A204.1 (cell line): ENCODE measurements around the gene EPHA8.

ENCODE experiments used
- FAIRE-seq: peaks from 2 replicates; lab custom pipeline; 2012; peaks lifted over from hg19 to GRCh38; lab: Jason Lieb, UNC

EPHA8 gene

DNA sequence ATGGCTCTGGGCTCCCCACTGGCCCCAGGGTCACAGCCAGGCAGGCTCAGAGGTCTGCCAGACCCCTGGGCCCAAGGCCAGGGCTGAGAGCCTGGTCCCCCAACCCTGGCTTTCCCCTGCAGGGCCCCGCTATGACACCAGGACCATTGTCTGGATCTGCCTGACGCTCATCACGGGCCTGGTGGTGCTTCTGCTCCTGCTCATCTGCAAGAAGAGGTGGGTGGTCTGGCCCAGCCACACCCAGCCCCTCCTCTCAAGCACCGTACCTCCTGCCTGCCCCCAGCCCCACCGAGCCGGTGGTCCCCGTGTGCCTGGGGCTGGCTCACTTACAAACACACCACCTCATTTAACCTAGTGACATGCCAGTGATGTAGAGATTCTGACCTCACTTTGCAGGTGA is 31.8 kb downstream of the EPHA8 start:
- no peak for FAIRE-seq

DNA sequence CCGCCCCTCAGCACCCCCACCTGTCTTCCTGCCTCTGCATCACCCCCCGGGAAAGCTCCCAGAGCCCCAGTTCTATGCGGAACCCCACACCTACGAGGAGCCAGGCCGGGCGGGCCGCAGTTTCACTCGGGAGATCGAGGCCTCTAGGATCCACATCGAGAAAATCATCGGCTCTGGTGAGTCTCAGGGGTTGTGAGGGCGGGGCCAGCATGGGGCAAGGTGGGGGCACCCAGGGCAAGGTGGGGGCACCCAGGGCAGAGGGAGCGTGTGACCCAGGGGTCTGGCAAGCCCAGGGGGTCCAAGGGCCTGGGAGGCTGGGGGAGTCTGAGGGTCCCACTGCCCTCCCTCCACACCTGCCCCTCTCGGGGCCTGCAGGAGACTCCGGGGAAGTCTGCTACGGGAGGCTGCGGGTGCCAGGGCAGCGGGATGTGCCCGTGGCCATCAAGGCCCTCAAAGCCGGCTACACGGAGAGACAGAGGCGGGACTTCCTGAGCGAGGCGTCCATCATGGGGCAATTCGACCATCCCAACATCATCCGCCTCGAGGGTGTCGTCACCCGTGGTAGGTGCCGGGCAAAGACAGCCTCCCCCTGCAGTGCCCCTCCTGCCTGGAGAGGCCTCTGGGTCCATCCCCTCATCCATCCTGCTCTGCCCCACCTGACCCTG is 34.1 kb downstream of the EPHA8 start:
- FAIRE-seq, result no peak

DNA sequence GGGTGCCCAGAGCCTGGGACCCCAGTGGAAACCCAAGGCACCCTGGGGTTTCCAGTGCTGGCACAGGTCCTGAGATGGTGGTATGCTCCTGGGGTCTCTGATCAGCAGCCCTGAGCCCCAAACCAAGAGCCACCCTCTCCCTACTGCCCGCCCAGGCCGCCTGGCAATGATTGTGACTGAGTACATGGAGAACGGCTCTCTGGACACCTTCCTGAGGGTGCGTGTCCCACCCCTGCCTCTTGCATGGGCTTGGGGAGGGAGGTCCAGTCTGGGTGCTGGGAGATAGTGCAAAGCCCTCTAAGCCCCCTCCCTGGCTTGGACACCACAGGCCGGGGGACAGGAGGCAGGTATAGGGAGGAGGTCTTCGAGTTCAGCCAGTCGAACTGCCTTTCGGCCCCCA is 34.7 kb downstream of the EPHA8 start:
- FAIRE-seq, result no peak

DNA sequence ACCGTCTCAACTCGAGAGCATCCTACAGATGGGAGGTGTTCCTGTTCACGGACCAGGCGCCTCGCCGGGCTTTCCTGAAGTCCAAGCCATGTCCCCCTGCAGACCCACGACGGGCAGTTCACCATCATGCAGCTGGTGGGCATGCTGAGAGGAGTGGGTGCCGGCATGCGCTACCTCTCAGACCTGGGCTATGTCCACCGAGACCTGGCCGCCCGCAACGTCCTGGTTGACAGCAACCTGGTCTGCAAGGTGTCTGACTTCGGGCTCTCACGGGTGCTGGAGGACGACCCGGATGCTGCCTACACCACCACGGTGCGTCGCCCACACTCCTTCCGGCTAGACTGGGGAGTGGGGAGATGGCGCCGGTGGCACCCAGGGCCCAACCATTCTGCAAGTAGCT is 35.4 kb downstream of the EPHA8 start:
- FAIRE-seq, result no peak

DNA sequence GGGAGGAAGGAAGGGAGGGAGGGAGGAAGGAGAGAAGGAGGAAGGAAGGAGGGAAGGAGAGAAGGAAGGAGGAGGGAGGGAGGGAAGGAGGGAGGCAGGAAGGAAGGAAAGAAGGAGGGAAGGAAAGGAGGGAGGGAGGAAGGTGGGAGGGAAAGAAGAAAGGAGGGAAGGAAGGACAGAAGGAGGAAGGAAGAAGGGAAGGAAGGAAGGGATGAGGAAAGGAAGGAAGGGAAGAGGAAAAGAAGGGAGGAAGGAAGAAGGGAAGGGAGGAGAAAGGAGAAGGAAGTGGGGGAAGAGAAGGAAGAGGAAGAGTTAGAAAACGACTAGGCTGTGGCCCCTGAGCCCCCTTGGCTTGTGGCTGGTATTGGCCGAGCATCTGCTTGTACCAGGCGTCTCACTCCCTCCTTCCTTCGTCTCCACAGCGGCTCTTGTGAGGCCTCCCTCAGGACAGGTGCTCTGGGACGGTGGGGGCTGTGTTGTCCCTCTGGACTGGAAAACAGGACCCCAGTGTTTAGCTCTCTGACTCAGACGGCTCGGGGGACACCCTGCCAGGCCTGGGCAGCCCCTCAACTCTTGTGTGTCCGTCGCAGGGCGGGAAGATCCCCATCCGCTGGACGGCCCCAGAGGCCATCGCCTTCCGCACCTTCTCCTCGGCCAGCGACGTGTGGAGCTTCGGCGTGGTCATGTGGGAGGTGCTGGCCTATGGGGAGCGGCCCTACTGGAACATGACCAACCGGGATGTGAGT is 37.0 kb downstream of the EPHA8 start:
- FAIRE-seq, result no peak

DNA sequence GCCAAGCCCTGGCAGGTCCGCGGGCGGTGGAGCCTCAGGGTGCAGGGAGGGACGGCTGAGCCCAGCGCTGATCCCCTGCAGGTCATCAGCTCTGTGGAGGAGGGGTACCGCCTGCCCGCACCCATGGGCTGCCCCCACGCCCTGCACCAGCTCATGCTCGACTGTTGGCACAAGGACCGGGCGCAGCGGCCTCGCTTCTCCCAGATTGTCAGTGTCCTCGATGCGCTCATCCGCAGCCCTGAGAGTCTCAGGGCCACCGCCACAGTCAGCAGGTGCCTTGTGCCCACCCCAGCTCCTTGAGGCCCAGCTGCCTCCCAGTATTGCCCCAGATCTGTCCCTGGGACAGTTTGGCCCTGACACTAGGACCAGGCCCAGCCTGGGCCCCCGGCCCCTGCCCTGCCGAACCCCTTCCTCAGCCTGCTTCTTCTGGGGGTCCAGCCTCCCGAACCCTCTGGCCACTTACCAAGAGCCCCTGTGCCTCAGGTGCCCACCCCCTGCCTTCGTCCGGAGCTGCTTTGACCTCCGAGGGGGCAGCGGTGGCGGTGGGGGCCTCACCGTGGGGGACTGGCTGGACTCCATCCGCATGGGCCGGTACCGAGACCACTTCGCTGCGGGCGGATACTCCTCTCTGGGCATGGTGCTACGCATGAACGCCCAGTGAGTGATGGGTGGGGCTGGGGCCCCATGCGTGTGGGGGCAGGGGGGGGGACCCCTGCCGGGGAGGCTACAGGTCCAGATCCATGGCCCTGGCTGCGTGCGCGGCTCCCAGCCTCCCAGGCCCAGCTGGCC is 37.7 kb downstream of the EPHA8 start:
- no peak for FAIRE-seq

DNA sequence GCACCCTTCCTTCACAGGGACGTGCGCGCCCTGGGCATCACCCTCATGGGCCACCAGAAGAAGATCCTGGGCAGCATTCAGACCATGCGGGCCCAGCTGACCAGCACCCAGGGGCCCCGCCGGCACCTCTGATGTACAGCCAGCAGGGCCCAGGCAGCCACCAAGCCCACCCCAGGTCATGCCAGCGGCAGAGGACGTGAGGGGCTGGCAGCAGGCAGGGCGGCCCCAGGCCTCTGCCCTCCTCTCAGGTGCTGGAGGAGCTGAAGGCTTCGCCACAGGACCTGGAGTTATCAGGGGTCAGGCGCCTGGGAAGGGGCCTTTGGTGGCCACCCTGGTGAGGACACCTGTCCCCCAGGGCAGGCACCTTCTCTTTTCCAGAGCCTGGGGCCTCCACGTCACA is 38.3 kb downstream of the EPHA8 start:
- no peak for FAIRE-seq

DNA sequence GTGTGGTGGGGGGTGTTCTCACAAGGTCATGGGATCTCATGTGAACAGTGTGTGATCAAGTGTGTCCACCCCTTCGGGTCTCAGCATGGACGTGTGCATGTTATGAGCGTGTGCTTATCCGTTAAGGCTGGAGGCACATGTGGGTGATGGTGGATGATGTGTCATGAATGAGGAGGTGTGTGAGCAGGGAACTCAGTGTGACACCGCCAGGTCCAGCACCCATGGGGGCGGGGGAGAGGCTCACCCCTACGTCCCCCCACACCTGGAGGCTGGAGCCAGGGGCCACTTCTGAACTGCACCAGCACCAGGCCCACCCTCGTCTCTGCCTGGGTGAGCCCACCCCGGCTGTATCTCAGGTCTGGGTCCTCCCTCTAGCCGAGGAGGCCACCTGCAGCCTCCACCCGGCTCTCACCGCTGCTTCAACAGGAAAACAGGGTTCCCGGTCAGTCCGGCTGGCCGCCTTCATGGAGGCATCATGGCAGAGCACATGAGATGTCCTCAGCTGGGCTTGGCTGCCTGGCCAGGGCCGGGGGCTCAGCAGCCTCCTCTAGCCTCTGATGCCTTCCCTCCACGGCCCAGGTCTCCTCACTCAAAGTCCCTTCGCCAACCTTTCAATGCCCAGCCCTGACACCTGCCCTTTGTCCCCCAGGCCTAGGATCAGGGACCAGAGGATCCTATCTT is 38.9 kb downstream of the EPHA8 start:
- no peak for FAIRE-seq

DNA sequence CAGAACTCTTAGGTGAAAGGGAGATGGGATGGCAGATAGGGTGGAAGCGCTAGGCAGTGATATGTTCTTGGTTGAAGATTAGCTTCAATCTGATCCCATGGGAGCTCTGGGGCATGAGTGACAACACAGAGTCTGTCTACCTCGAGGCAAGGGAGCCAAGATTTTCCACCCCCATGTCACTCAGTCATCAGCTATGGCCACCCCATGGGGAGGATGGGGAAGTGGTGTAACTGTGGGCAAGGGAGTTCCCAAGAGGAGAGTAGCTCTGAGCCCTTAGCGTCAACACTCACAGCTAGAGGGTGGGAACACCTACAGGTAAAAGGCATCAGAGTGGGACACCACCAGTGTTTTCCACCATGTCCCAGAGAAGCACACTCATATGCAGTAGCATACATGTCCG is 42.9 kb downstream of the EPHA8 start:
- FAIRE-seq, result no peak

DNA sequence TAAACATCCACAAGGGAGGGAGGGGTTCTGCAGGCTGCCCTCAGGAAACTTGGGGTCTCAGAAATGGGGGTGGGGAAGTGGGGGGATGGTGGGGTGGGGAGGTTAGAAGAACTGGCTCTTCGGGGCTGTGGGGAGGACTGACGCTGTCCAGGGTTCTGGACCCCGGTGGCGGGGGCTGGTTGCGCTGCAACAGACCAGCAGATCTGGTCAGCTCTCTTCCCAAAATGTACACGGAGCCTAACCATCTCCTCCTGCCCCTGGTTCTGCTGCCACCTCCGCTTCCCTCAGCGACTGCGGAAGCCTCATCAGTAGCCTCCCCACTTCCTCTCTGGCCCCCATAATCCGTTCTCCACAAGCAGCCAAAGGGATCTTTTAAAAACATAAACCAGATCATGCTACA is 43.9 kb downstream of the EPHA8 start:
- FAIRE-seq, result no peak

DNA sequence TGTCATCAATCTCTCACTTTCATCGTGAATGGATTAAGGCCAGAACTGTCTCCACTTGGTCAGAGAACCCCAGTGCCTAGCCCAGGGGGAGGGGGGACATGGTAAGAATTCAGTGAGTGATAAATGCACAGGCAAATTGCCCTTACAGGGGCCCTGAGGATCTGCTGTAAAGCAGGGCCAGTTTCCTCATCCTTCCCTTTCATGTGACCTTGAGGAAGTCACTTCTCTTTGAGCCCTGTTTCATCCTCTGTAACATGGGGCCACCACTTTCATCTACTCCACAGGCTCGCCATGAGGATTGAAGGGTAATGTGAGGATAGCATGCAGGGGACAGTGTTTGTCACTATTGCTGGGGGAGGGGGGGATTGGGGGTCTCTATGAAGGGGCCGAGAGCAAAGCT is 45.1 kb downstream of the EPHA8 start:
- FAIRE-seq, result no peak

DNA sequence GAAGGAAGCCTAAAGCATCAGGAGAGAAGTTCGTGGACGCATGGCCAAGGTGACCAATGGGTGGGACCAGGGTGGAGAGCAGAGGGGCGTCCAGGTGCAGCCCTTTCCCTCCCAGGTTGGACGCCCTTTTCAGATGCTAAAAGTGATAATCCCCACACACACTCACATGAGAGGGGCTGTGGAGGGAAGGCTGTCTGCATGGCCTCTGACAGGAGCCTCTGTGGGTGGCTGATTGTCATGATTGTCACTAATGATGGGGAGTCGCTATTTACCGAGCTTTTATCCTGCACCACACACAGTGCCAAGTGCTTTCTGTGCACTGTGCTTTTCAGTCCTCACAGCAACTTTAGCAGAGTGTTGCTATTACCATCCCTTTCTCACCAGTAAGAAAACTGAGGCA is 46.0 kb downstream of the EPHA8 start:
- FAIRE-seq, result no peak

DNA sequence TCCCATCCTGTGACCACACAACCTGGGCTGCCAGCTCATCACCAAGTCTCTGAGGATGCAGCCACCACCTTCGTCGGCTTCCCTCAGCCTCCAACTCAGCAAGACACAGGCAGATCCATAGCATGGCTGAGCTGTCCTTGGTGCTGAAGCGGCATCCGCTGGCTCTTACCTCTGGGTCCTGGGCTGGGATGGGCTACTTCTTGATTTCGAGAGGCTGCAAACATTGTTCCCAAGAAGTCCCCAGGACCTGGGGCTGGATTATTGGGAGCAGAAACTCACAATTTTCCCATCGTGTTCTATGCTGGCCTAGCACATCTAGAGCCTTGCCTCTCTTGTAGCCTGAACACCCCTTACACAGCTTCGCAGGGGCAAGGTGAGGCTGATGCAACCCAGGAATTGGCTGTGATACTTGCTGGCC is 48.2 kb downstream of the EPHA8 start:
- no peak for FAIRE-seq

DNA sequence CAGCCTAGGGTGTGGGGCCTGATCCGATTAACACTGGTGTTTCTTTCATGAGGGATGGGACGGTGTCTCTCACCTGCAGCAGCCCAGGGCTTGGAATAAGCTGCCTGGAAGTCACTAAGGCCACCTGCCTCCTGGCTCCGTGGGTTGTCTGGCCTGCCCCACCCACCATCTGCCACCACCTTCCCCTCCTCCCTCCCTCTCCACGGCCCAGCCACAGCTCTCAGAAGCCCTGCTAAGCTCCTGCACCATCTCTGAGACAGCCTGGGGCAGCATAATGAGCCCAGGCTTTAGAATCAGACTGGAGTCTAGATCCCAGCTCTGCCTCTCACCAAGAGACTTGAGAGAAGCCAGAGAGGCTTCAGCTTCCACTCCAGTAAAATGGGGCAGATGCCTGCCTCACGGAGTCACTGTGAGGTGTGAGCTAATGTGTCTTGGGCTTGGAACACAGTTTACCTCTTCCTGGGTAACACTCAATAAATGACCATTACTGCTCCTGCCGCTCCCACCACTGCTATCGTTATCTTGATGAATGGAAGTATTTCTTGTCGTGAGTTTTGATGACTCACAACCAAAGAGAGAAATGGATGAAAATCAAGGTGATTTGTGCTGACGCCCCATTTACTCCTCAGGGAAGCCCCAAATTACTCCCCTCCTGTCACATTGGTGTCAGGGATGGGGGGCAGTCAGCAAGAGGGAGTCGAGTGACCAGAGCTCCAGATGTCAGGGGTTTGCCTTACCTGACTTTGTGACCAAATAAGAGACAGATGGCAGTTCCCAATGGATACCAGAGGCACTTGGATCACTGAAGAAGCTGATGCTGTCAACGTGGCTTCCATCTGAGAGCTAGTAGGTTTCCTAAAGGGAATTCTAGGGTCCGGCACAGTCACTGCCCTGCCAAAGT is 49.6 kb downstream of the EPHA8 start:
- FAIRE-seq, result no peak

DNA sequence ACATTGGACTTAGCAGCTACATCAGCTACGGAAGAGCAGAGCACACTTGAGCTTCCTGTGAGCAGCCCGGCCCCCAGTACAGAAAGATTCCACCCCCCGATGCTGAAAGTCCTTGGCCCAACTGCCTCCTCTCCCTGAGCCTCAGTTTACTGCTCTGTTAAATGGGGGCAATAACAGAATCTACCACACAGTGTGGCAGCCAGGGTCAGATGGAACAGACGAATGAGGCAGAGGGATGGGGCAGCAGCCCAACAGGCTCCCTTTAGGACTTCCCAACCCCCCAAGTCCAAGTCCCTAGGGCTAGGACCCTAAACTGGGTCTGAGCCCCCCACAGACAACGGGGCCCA is 50.3 kb downstream of the EPHA8 start:
- FAIRE-seq, result no peak

DNA sequence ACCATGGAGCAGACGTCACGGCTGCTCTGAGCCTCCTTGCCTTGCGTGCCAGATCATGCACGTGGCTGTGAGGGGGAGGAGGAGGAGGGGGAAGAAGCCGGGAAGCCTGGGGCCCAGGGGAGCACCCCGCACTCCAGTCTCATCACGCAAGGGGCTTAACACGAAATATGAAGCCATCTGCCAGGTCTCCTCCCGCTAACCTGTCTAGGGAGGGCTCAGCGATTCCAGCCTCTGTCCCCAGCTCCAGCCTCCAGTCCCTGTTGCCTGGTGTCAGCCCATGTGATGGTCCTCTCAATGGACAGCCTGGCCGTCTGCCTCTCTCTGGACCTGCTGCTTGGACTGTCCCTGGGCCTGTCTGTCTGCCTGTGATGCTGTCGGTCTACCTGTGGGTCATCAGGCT is 50.7 kb downstream of the EPHA8 start:
- no peak for FAIRE-seq

DNA sequence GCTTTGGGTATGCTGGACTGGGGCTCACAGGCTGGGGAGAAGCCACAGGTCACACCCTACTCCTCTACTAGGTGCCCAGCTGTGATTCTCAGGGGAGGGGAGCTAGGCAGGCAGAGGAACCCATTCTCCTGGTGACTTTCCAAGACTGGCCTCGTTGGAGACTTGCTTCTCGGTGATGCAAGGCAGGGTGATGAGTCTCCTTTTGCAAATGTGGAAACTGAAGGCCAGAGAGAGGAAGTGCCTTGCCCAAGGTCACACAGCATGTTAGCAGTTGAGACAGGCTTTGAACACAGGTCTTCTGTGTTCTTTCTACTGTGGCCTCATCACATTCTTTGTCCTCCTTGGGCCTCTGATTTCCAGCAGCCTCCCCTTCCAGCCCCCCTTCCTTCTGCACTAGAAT is 52.6 kb downstream of the EPHA8 start:
- FAIRE-seq, result no peak

DNA sequence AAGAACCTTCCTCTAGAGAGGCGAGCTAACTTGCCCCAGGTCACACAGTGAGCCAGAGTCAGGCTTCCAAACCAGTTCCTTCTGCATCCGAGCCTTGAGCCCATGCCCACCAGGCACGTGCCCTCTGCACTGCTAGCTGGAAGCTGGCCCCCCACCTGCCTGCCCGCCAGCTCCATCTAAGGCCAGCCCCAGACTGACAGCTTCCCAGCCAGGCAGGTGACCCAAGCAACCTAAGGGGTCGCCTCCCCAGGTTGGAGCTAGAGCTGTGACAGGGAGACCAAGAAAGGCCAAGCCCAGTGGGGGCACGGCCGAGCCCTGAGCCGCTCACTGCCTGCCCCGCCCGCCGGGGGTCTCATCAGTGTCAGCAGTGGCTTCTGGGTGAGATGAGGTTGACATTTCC is 53.3 kb downstream of the EPHA8 start:
- FAIRE-seq, result no peak

DNA sequence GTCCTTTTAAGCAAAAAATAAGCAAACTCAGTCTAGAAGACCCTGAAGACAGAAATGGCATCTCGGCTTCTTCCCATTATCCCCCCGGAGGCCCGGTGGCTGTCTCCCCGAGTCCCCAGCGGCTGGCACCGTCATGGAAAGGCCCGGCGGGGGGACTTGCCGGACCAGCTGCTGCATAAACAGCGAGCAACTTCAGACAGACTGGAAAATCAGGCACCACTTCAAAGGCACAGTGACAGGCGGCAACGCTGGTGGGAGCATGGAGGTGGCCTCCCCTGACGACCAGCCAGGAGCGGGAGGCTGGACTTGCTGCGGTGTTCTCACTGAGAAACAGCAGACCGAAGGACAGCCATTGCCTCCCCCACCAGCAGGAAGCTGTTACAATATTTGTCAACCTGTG is 54.8 kb downstream of the EPHA8 start:
- FAIRE-seq, result no peak

DNA sequence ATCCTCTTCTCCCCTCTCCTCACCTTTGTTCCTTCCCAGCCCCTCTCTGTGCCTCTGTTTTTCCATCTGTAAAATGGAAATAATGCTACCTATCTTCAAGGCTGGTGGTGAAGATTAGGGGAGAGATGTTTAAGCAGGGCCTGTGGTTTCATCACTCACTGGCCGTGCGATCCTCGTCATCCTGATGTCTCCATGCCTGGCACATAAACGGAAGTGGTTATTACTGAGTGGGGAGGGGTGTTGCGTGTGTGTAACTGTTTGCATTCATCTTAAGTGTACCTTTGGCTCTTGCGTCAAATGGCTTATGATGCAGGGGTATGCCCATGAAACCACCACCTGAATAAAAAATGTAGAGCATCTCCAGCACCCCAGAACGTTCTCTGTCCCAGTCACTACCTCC is 56.0 kb downstream of the EPHA8 start:
- no peak for FAIRE-seq

DNA sequence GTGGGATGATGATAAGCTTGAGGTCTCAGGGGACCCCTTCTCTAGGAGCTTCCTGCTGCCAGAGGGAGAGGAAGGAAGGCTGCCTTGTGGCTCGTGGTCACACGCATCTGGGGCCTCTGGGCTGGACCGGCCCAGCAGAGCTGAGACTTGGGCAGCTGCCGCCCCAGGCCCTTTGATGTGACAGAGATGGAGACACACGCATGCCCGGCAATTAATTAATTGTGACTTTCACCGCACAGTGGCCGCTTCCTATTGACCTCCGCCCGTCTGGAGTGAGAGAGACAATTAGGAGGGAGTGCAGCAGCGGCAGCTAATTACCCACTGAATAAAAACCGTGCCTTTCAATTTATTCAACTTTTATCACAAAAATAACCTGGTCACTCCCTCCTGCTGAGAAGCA is 56.5 kb downstream of the EPHA8 start:
- FAIRE-seq, result no peak

DNA sequence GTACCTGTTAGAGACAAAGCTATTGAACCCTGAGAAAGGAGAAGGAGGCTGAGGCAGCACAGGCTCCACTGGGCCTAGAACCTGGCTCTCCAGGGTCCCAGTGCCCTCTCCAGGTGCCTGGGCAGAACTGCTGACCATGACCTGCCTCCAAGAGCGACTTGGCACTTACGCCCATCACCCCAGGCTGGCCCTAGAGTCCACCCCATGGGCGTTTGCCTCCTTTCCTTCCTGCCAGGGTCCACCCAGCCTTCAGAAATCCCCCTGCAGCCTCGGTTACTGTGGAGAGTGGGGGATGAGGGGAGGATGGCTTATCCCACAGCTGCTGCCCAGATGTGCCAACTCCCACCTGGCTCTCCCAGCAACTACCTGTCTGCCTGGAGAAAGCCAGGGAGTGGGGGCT is 58.5 kb downstream of the EPHA8 start:
- FAIRE-seq, result no peak
